ENCODE results near the gene MAD1L1.

Gene MAD1L1

GRCh38 chr7:2006921-2007381, 225.8 kb downstream of the MAD1L1 start:
- no peak overlapping the region for H2AFZ ChIP-seq (ENCODE audit: low read depth, low read length)

DNA sequence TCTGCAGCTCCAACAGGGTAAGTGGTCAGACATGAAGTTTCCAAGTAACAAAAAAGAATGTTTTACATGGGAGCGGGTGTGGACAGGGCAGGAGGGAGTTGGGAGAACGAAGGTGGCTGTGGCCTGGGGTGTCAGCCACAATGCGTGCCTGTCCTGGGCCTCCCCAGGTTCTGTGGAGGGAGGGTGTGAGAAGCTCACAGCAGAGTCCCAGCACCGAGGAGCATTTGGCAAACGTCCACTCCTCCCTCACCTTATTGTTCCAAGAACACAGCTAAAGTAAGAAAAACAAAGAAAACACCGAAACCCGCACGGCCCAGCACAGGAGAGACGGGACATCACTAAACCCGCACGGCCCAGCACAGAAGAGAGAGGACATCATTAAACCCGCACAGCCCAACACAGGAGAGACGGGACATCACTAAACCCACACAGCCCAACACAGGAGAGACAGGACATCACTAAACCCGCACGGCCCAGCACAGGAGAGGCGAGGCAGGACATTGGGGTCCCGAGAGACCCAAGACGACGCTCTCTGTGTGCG, 226.4 kb downstream of the MAD1L1 start:
- Histone ChIP-seq H2BK120ac (ENCODE audit: low read depth, low read length) (no peak overlapping the region), H4K91ac (ENCODE audit: low read length) (no peak overlapping the region), H3K36me3 (ENCODE audit: control insufficient read depth in 1 of 2, insufficient read depth in 2 of 2, low read depth in 1 of 2, low read length in 2 of 2) (peaks cover 0 to 51% of the 10 kb centered on the region in 2 experiments), H2AK5ac (ENCODE audit: low read length, severe bottlenecking) (no peak overlapping the region), H3K4me1 (ENCODE audit: control insufficient read depth, insufficient read depth, low read depth, low read length) (peaks cover 3% of the 10 kb centered on the region), H3K18ac (ENCODE audit: low read depth in 1 of 2, low read length in 2 of 2) (no peak overlapping the region), H3K4ac (ENCODE audit: low read depth in 1 of 2, low read length in 2 of 2) (no peak overlapping the region), H2AFZ (ENCODE audit: low read depth, low read length) (no peak overlapping the region), H3K79me1 (replicated peaks; ENCODE audit: low read length, poor library complexity, severe bottlenecking) (peaks cover 8% of the 10 kb centered on the region), H3K14ac (ENCODE audit: low read length in 2 of 2) (no peak overlapping the region), H3K9me3 (ENCODE audit: control insufficient read depth, low read length) (no peaks in the 10 kb centered on the region), H4K8ac (ENCODE audit: low read length) (no peak overlapping the region), H3K27me3 (ENCODE audit: control insufficient read depth in 1 of 2, insufficient read depth in 1 of 2, low read length in 2 of 2) (no peaks in the 10 kb centered on the region), H3K4me3 (ENCODE audit: insufficient read depth in 1 of 2, low read depth in 1 of 2, low read length in 2 of 2) (no peak overlapping the region), H3K4me2 (ENCODE audit: low read length, poor library complexity, severe bottlenecking) (no peak overlapping the region), H3K23ac (ENCODE audit: low read length in 2 of 2) (no peak overlapping the region), H3K9ac (ENCODE audit: low read length) (no peak overlapping the region), H2BK12ac (ENCODE audit: low read length in 2 of 2) (no peak overlapping the region), H2BK5ac (ENCODE audit: low read depth, low read length, poor library complexity, severe bottlenecking) (no peak overlapping the region), H2BK15ac (ENCODE audit: low read depth, poor library complexity, severe bottlenecking) (no peak overlapping the region), H3K27ac (ENCODE audit: low read length, poor library complexity, severe bottlenecking) (no peak overlapping the region)
- DNase-seq = no peak
- 93% methylated on average over 20 of the region's 20 CpGs for WGBS

More at GRCh38 chr7:2006921-2007381, 225.8 kb downstream of the MAD1L1 start:
- Histone ChIP-seq H3K18ac (ENCODE audit: low read depth in 1 of 2, low read length in 2 of 2) (no peak overlapping the region), H3K4me2 (ENCODE audit: low read length, poor library complexity, severe bottlenecking) (no peak overlapping the region), H3K79me1 (replicated peaks; ENCODE audit: low read length, poor library complexity, severe bottlenecking) (peaks cover 10% of the 10 kb centered on the region), H3K9me3 (ENCODE audit: control insufficient read depth, low read length) (no peaks in the 10 kb centered on the region), H3K4me3 (ENCODE audit: insufficient read depth in 1 of 2, low read depth in 1 of 2, low read length in 2 of 2) (no peak overlapping the region), H3K27me3 (ENCODE audit: control insufficient read depth in 1 of 2, insufficient read depth in 1 of 2, low read length in 2 of 2) (no peaks in the 10 kb centered on the region), H3K36me3 (ENCODE audit: control insufficient read depth in 1 of 2, insufficient read depth in 2 of 2, low read depth in 1 of 2, low read length in 2 of 2) (peaks cover 0 to 51% of the 10 kb centered on the region in 2 experiments), H2BK120ac (ENCODE audit: low read depth, low read length) (no peak overlapping the region), H3K9ac (ENCODE audit: low read length) (no peak overlapping the region), H3K14ac (ENCODE audit: low read length in 2 of 2) (no peak overlapping the region), H3K4me1 (ENCODE audit: control insufficient read depth, insufficient read depth, low read depth, low read length) (peaks cover 3% of the 10 kb centered on the region), H3K23ac (ENCODE audit: low read length in 2 of 2) (no peak overlapping the region), H2BK12ac (ENCODE audit: low read length in 2 of 2) (no peak overlapping the region), H3K4ac (ENCODE audit: low read depth in 1 of 2, low read length in 2 of 2) (no peak overlapping the region), H4K8ac (ENCODE audit: low read length) (no peak overlapping the region), H3K27ac (ENCODE audit: low read length, poor library complexity, severe bottlenecking) (no peak overlapping the region), H2BK5ac (ENCODE audit: low read depth, low read length, poor library complexity, severe bottlenecking) (no peak overlapping the region), H4K91ac (ENCODE audit: low read length) (no peak overlapping the region), H2AK5ac (ENCODE audit: low read length, severe bottlenecking) (no peak overlapping the region), H2BK15ac (ENCODE audit: low read depth, poor library complexity, severe bottlenecking) (no peak overlapping the region)
- 93% methylated on average over 22 of the region's 22 CpGs for WGBS
- DNase-seq = no peak

GRCh38 chr7:2005786-2006185, 227.0 kb downstream of the MAD1L1 start:
- no peak overlapping the region for H2AK5ac ChIP-seq (ENCODE audit: low read length, severe bottlenecking)
- H4K91ac ChIP-seq (ENCODE audit: low read length) = no peak overlapping the region
- peaks cover 0 to 53% of the 10 kb centered on the region in 2 experiments for H3K36me3 ChIP-seq (ENCODE audit: control insufficient read depth in 1 of 2, insufficient read depth in 2 of 2, low read depth in 1 of 2, low read length in 2 of 2)
- H2BK120ac ChIP-seq (ENCODE audit: low read depth, low read length) = no peak overlapping the region
- no peaks in the 10 kb centered on the region for H3K9me3 ChIP-seq (ENCODE audit: control insufficient read depth, low read length)
- no peak overlapping the region for H3K23ac ChIP-seq (ENCODE audit: low read length in 2 of 2)
- no peak overlapping the region for H4K8ac ChIP-seq (ENCODE audit: low read length)
- no peak overlapping the region for H2BK15ac ChIP-seq (ENCODE audit: low read depth, poor library complexity, severe bottlenecking)
- H3K18ac ChIP-seq (ENCODE audit: low read depth in 1 of 2, low read length in 2 of 2) = no peak overlapping the region
- H3K27ac ChIP-seq (ENCODE audit: low read length, poor library complexity, severe bottlenecking) = no peak overlapping the region
- H2AFZ ChIP-seq (ENCODE audit: low read depth, low read length) = no peak overlapping the region
- no peak overlapping the region for H3K14ac ChIP-seq (ENCODE audit: low read length in 2 of 2)
- H3K4me3 ChIP-seq (ENCODE audit: insufficient read depth in 1 of 2, low read depth in 1 of 2, low read length in 2 of 2) = no peak overlapping the region
- no peak for DNase-seq
- 97% methylated on average over 10 of the region's 10 CpGs for WGBS
- no peak overlapping the region for H2BK5ac ChIP-seq (ENCODE audit: low read depth, low read length, poor library complexity, severe bottlenecking)
- no peak overlapping the region for H2BK12ac ChIP-seq (ENCODE audit: low read length in 2 of 2)
- H3K4me2 ChIP-seq (ENCODE audit: low read length, poor library complexity, severe bottlenecking) = no peak overlapping the region
- H3K4ac ChIP-seq (ENCODE audit: low read depth in 1 of 2, low read length in 2 of 2) = no peak overlapping the region
- H3K4me1 ChIP-seq (ENCODE audit: control insufficient read depth, insufficient read depth, low read depth, low read length) = peaks cover 3% of the 10 kb centered on the region
- peaks cover 7% of the 10 kb centered on the region for H3K79me1 ChIP-seq (replicated peaks; ENCODE audit: low read length, poor library complexity, severe bottlenecking)
- H3K9ac ChIP-seq (ENCODE audit: low read length) = no peak overlapping the region
- H3K27me3 ChIP-seq (ENCODE audit: control insufficient read depth in 1 of 2, insufficient read depth in 1 of 2, low read length in 2 of 2) = no peaks in the 10 kb centered on the region

GRCh38 chr7:2004841-2005725, 227.7 kb downstream of the MAD1L1 start:
- Histone ChIP-seq H3K14ac (ENCODE audit: low read length in 2 of 2) (peak overlapping the region in 1 of 2 experiments; percentile 22), H2AK5ac (ENCODE audit: low read length, severe bottlenecking) (no peak overlapping the region), H3K4me2 (ENCODE audit: low read length, poor library complexity, severe bottlenecking) (no peak overlapping the region), H3K36me3 (ENCODE audit: control insufficient read depth in 1 of 2, insufficient read depth in 2 of 2, low read depth in 1 of 2, low read length in 2 of 2) (peaks cover 0 to 60% of the 10 kb centered on the region in 2 experiments), H4K8ac (ENCODE audit: low read length) (no peak overlapping the region), H3K18ac (ENCODE audit: low read depth in 1 of 2, low read length in 2 of 2) (no peak overlapping the region), H3K4me1 (ENCODE audit: control insufficient read depth, insufficient read depth, low read depth, low read length) (peaks cover 3% of the 10 kb centered on the region), H2BK15ac (ENCODE audit: low read depth, poor library complexity, severe bottlenecking) (no peak overlapping the region), H3K27me3 (ENCODE audit: control insufficient read depth in 1 of 2, insufficient read depth in 1 of 2, low read length in 2 of 2) (no peaks in the 10 kb centered on the region), H2BK120ac (ENCODE audit: low read depth, low read length) (no peak overlapping the region), H3K4ac (ENCODE audit: low read depth in 1 of 2, low read length in 2 of 2) (no peak overlapping the region), H3K23ac (ENCODE audit: low read length in 2 of 2) (no peak overlapping the region), H3K27ac (ENCODE audit: low read length, poor library complexity, severe bottlenecking) (no peak overlapping the region), H2BK12ac (ENCODE audit: low read length in 2 of 2) (no peak overlapping the region), H2BK5ac (ENCODE audit: low read depth, low read length, poor library complexity, severe bottlenecking) (no peak overlapping the region), H3K4me3 (ENCODE audit: insufficient read depth in 1 of 2, low read depth in 1 of 2, low read length in 2 of 2) (no peak overlapping the region), H3K79me1 (replicated peaks; ENCODE audit: low read length, poor library complexity, severe bottlenecking) (peaks cover 9% of the 10 kb centered on the region), H3K9ac (ENCODE audit: low read length) (no peak overlapping the region), H4K91ac (ENCODE audit: low read length) (no peak overlapping the region), H2AFZ (ENCODE audit: low read depth, low read length) (no peak overlapping the region), H3K9me3 (ENCODE audit: control insufficient read depth, low read length) (no peaks in the 10 kb centered on the region)
- no peak for DNase-seq
- 93% methylated on average over 26 of the region's 29 CpGs for WGBS

All from mesenchymal stem cell (in vitro differentiated cells and primary cell).